Effector CD8-positive, alpha-beta T cell (primary cell): ENCODE measurements around the gene EPHA8.

Source experiments
- DNase-seq: peaks from one replicate; lab custom pipeline; 2025; lab: John Stamatoyannopoulos, UW

Gene EPHA8

DNA sequence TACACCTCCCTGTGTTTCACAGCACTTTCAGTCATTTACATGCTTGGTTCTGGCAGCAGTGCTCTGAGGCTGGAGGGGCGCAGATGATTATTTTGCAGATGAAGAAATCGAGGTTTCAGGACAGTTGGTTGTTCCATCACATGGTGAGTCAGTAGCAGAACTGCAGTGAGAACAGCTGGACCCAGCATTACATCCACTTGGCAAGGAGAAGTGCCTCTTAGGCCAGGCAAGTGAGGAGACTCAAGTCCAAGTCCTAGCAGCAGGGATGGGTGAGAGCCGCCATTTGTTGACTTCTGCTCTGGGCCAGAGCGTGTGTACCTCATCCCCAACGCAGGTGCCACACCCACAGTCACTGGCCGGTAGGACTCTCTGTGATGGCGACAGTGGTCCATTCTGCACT, 26.8 kb upstream of the EPHA8 start:
- no peak for DNase-seq

DNA sequence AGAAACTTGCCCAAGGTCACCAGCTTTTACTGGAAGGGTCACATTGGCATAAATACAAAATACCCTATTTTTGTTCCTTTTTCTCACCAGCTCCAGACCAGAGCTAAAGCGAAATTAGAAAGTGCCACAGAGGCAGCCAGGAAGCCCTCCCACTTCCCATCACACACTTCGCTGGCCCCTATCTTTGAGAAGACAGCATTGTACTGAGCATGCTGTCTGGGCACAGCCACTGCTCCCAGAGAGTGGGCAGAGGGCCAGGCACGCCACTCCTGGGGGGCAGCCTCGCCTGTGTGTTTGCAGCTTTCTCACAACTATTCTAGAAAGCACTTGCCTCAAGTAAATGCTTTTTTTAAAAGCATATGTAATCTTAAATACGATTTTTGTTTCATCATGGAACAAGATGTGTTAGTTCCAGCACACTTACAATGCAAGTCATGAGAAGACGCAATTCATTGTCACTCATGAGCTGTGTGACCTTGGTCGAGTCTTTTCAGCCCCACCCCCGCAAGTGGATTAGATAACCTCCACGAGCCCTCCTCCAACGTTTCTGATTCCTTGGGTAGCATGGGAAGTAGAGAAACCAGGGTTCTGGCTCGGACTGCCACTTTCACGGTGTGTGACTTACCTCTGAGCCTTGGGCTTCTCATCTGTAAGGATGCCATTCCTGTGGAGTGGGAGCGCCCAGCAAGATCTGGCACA, 25.7 kb upstream of the EPHA8 start:
- DNase-seq, result no peak

DNA sequence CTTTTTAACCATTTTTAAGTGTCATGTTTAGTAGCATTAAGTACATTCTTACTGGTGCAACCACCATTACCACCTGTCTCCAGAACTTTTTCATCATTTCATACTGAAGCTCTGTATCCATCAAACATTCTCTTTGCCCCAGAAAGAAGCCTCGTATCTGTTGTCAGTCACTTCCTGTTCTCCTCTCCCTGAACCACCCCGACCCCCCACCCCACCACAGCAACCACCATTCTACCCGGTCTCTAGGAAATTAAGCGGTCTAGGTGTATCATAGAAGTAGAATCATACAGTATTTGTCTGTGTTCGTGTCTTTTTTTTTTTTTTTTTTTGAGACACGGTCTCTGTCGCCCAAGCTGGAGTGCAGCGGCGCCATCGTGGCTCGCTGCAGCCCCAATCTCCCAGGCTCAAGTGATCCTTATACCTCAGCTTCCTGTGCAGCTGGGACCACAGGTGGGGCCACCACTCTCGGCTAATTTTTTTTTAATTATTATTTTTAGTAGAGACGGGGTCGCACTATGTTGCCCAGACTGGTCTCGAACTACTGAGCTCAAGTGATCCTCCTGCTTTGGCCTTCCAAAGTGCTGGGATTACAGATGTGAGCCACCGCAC, 23.7 kb upstream of the EPHA8 start:
- no peak for DNase-seq

DNA sequence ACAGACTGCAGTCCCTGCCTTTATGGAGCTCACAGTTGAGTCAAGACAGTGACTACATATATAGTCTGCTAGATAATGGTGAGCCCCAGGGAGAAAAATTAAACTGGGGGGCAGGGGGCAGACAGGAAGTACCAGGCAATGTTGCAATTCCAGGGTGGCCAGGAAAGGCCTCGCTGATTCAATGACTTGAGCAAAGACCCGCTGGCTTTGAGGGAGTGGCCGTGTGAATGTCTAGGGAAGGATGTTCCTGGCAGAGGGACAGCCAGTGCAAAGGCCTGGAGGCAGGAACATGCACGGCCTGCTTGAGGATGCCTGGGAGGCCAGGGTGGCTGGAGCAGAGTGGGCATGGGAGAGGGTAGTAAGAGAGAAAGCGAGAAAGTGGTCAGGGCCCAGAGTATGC, 23.0 kb upstream of the EPHA8 start:
- no peak for DNase-seq

DNA sequence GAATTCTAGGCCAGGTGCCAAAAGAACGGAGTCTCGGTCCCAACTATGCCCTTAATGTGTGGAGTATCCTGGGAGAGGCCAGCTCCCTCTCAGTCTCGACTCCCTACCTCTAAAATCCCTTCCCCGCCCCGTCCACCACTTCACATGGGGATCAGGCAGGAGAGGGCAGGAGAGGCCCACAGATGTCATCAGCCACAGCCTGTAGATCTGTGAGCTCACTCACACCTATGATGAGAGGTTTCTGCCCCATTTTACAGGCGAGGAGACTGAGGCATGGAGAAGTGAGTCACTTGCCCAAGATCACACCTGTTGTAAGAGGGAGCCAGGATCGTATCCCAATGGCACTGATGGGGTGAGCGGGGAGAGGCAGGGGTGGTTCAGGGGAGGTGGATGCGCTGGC, 20.4 kb upstream of the EPHA8 start:
- DNase-seq, result no peak

DNA sequence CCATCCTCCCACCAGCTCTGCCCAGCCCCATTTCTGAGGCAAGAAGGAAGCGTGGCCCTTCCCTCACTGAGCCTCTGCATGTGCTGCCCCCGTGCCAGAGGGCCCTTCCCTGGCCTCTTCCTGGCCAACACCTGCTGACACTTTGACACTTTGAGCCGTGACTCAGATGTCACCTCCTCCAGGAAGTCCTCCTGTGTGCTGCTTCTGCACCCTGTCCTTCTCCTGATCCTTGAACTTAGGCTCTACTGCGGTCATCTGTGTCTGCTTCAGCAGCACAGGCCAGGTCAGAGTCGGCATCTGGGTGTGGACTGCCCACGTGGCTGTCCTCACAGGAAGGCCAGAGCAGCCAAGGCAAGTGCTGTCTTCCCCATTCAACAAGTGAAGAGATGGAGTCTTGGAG, 19.6 kb upstream of the EPHA8 start:
- DNase-seq, result no peak

DNA sequence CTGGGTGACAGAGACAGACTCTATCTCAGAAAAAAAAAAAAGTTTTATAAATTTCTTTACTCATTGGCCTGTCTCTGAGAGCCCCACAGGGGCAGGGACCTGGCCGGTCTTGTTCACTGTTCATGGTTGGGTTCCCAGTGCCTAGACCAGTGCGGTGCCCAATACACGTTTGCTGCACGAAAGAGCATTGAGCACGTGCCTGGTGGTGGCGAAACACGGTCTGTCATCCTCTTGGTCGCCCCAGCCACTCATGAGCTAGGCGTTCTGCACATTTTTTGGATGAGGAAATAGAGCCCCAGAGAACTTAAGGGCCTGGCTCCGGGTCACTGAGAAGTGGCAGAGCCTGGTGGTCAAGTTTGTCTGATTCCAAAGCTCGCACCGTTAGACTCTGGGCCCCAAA, 18.7 kb upstream of the EPHA8 start:
- no peak for DNase-seq

DNA sequence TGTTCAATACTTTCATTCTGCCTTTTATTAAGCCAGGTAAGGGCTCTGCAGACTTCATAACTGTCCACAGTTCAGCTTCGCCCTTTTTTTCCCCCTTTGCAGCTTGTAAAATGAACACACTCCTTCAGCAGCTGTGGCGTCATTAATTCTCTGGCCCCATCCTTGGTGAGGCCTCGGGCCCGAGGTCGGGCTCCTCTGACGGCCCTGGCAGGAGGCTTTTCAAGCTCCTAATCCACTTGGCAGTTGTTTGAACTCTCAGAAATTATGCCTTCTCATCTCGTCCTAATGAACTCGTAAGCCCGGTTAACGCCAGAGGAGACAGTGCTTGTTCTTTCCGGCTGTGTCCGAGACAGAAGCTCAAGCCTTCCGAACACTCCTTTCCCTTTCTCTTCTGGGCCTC, 18.1 kb upstream of the EPHA8 start:
- DNase-seq, result no peak

DNA sequence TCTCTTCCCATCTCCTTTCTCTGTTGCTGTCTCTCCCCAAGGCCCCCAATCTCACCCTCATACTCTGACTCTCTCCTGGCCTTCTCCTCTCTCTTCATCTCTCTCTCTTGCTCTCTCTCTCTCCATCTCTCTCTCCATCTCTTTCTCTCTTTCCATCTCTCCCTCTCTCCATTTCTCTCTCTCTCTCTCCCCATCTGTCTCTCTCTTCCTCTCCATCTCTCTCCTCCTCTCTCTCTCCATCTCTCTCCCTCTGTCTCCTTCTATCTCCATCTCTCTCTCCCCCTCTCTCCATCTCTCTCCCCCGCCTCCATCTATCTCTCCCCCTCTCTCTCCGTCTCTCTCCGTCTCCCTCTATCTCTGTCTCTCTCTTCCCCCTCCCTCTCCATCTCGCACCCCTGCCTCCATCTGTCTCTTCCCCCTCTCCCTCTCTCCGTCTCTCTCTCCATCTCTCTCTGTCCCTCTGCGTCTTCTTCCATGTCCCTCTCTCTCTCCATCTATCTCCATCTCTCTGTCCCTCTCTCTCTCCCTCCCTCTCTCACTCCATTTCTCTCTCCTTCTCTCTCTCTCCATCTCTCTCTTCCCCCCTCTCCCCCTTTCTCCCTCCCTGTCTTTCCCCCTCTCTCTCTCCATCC, 16.0 kb upstream of the EPHA8 start:
- no peak for DNase-seq

DNA sequence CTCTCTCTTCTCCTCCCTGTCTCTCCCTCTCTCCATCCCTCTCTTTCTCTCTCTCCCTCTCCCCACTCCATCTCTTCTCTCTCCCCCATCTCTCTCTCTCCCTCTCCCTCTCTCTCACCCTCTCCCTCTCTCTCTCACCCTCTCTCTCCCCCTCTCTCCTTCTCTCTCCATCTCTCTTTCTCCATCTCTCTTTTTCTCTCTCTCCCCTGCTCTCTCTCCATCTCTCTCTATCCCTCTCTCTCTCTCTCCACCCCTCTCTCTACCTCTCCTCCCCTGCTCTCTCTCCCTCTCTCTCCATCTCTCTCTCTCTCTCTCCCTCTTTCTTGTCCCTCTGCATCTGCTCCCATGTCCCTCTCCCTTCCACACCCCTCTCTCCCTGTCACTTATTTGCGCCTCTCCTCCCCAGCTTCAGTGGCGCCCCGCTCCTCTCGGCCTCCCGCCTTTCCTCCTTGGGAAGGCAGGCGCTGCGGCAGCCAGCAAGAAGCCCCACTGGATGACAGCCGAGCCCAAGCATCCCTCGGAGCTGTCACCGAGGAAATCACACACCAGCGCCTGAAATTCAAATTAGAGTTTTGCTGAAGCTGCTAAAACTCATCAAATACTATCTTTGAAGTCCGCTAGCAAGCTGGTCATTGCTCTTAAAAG, 15.3 kb upstream of the EPHA8 start:
- no peak for DNase-seq

DNA sequence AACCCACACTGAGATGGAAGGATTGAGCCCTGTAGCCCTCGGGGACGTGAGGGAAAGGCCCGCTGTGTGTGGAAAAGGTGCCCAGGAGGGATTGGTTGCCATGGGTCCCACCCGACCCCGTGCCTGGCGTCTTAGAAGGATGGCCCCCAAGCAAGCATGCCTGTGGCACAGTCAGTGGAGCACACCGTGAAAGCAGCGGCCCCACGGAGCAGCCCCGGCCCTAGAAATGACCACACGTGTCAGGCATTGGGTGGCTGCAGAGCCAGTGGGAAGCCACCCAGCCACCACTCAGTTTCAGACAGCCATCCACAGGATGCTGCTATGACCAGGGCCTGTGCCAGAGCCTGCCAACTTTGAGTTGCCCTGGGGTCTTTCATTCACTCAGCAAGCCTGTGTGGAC, 13.3 kb upstream of the EPHA8 start:
- no peak for DNase-seq

DNA sequence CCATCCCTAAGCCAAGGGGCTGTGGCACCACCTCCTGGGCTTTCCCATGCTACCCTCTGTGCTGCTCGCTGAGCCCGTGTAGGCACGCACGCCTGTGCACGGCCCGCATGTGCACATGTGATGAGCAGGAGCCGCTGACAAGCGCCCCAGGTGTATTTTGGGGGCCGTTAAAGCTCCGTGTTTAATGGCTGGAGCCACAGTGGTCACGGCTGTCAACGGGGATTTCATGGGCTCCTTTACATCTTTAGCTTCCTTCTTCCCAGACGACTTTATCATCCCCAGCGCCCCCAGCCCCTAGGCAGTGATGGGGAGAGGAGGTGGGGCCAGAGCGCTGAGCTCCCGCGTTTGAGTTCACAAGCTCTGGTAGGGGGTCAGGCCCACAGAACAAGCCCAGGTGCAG, 11.7 kb upstream of the EPHA8 start:
- DNase-seq, result no peak

DNA sequence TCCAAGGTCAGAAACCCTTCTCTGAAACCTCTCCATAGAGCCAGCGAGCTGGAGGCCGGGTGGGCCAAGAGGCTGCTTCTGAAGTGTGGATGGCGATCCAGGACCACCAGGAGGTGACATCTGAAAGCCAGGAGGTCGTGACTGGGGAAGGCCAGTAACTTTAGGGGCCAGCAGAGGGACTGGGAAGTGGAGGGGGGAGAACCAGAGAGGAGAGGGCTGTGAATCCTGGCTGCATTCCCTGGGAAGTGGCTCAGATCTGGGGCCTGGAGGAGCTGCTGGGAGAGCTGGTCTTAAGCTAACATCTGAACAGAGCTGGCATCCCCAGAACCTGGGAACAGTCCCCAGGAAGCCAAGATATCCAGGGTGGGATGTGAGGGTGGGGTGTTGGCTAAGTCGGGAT, 11.3 kb upstream of the EPHA8 start:
- DNase-seq, result no peak

DNA sequence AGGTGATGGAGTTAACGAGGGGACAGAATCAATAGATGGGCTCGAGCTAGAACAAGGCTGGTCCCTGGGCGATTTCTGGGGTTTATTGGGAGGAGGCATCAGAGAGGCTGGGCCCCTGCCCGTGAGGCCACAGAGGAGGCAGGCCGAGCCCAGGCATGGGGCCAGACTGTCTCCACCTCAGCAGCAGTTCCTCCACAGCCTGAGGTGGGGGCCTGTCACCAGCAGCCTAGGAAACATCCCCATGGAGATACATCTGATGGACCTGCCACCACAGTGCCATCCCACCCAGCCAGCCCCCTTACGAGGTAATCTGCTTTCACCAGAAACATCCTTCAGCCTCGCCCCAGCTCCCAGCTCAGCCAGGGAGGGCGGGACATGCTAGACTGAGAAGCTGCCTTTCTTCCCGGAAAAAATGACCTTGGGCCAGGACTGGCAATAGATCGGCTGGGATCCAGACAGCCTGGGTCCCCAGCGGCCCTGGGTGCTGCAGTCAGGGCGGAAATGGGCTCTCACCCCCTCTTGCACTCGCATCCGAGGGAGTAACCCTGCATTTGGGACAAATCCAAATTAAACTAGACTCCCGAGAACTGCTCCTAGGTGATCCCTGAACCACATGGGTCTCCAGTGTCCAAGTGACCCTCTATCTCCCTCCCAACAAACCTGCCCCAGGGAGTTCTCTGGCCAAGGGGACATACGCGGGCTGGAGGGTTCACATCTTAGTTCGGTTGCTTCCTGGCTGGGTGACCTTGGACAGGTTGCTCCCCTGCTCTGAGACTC, 10.0 kb upstream of the EPHA8 start:
- DNase-seq, result no peak

DNA sequence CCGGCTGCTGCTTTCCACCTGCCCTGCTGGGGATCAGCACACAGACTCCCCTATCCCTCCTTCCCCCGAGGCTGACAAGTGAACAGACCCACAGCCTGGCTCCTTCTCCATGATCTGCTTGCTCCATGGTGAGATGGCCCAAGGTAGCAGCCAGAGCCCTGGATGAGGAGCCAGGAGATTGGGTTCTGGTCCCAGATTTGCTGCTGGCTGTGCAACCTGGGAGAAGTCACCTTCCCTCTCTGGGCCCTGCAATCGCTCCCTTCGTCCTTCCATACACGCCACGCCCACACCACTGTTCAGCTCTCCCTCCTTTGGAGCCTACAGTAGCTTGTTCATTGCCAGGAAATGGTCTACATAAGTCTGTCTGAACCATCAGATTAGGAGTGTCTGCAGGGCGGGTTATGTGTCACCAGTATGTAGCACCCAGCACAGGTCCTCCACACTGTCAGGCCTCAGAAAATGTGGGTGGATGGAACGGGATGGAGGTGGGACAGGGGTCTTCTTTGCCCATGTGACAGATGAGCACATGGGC, 9.2 kb upstream of the EPHA8 start:
- no peak for DNase-seq

DNA sequence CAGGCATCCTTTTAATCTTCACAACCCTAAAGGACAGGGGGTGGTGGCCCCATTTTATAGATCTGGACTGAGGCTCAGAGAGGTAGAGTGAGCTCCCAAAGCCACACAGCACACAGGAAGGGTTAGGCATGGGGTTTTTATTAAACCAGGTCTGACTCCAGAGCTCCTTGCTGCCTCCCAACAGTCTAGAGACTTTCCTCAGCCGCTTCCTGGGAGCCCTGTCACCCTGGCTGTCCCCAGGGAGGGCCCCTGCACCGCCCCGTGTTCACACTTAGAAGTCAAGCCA, 8.0 kb upstream of the EPHA8 start:
- DNase-seq, result no peak

DNA sequence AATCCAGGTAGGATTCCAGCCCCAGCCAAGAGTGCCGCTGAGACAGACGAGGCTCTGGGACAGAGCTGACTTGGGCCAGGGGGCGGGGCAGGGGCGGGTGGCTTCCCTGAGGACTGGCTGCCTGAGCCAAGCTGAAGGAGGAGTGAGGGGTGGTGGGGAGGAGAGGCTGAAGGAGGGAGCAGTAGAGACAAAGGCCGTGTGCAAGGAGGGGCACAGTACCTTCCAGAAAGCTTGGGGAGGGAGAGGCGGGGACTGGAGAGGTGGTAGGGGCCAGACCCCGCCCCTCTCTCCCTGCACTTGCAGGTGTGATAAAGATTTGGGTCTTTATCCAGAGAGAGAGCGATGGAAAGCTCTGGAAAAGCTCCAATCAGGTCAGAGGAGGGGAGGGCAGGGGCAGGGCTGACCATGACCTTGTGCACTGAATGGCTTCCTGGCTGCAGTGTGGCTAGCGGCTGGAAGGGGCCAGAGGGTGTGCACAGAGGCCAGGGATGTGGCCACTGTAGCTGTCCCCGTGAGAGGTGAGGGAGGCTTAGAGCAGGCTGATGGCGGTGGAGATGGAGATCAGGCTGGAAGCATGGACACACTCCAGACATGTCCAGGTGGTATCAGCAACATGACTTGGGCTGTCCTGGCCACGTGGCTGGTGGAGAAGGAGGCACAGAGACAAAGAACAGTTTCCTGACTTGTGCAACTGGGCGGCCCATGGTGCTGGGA, 6.7 kb upstream of the EPHA8 start:
- DNase-seq, result no peak

DNA sequence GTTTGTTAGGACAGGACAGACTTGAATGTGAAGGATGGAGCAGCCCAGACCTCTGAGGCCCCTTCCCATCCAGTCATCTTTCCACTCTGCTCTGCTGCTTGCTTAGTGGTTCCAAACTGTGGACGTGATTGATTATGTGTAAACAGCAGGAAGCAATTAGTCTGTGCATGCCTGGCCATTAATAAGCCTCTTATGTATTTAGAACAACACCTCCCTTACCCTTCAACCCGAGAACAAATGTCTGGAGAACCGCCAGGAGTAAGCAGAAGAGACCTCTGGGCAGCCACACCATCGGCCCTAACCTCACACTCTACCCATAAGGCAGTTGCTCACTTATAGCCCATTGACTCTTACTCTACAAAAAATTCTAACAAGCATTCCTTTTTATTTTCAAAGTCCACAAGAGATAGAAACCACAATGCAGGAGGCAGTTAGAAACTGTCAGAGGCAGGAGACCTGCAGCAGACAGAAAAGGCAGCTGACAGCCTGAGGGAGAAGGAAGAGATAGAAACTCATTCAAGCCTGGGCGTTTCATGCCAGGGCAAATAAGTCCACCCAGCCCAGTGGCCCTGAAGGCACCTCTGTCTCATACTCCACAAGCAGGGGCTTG, 5.8 kb upstream of the EPHA8 start:
- DNase-seq, result no peak

DNA sequence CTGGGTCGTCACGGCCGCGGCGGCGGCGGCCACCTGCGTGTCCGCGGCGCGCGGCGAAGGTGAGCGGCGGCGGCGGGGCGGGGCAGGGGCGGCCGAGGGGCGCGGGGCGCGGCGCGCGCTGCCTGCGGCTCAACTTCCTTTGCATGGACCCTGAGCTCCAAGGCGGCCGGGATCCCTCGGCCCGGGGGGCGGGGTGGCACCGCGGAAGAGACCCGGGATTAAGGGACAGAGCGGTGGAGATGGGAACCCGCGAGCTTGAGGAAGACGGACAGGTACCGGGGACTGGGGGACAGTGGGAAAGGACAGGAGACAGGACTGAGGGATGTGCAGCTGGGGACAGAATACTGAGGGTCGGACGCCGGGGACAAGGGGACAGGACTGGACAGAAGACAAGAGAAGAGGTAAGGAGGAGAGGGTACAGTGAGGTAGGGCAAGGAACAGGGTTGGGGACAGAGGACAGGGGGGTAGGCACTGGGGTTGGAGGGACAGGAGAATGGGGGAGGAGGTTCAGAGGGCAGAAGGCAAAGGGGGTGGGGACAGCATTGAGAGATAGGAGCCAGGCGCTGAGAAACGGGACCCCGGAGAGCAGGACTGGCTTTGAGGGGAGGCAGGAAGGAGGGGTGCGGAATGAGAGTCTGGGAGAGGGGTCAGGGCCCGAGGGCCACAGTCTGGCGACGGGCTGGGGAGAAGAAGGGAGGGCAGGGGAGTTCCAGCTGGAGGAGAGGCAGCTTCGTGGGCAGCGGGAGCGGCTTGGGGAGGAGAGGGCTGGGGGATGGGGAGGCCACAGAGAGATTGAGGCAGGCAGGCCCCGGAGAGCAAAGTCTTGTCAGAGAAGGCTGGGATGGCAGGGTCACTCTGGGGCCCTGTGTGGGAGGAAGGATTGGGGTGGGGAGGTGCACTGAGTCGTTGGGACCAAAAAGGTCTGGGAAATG, 648 bp downstream of the EPHA8 start:
- no peak for DNase-seq

DNA sequence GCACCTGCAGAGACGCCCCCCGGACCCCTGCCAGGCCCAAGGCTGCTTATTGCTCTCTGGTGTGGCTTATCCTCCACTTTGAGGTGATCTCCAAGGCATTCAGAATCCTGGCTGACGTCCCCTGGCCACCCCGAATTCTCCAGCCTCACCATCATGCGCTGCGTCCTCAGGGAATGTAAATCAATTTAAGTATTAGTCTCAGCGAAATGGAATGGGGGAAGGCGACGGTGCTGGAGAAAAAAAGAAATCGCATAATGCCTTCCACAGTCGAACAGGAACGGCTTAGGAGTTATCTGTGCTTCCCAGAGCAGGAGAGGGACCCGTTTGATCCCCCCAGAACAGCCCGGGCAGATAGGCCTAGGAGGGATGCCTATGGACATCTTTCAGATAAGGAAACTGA, 2.9 kb downstream of the EPHA8 start:
- DNase-seq, result no peak
